ENCODE measurements around the gene DUSP5.

- no peak for TF ChIP-seq POLR2A (IDR thresholded peaks at IDR 0.05)
- TF ChIP-seq CTCF (IDR thresholded peaks at IDR 0.05): no peak
- no peak for TF ChIP-seq EP300 (IDR thresholded peaks at IDR 0.05)
- TF ChIP-seq POLR2AphosphoS5 (IDR thresholded peaks at IDR 0.05): no peak
Observed at GRCh38 chr10:110480387-110480786, 17.3 kb upstream of the DUSP5 start.

Measured in stomach (tissue), 4 donors.